Stomach smooth muscle (tissue), 2 donors: ENCODE data around the gene C11orf52.
"Not testable (repeated sequence)": the region's sequence is repeated elsewhere in the genome, so short reads cannot be mapped to it uniquely, and the experiment has no call there.

Source experiments
- H3K27ac ChIP-seq: one replicate; pipeline ENCODE4 v1.7.0; 2013; ENCODE audit warnings: mild to moderate bottlenecking, low read length, inconsistent platforms
- H3K27me3 ChIP-seq, 2 donors: one replicate each; pipeline ENCODE4 v1.7.0; 2013; ENCODE audit warnings: low read length in 2 of 2; ENCODE audit not compliant: insufficient read depth in 2 of 2, control insufficient read depth in 1 of 2
- H3K36me3 ChIP-seq, 2 donors: one replicate each; pipeline ENCODE4 v1.7.0; 2013; ENCODE audit warnings: low read length in 2 of 2; ENCODE audit not compliant: control insufficient read depth in 2 of 2, insufficient read depth in 2 of 2
- H3K4me1 ChIP-seq: one replicate; pipeline ENCODE4 v1.7.0; 2013; ENCODE audit warnings: low read length; ENCODE audit not compliant: control insufficient read depth, insufficient read depth
- H3K4me3 ChIP-seq, 2 donors: one replicate each; pipeline ENCODE4 v1.7.0; 2013; ENCODE audit warnings: low read length in 2 of 2
- H3K9ac ChIP-seq, 2 donors: one replicate each; pipeline ENCODE4 v1.7.0; 2013; ENCODE audit warnings: low read length in 2 of 2, mild to moderate bottlenecking in 1 of 2
- H3K9me3 ChIP-seq, 2 donors: one replicate each; pipeline ENCODE4 v1.7.0; 2013; ENCODE audit warnings: low read length in 2 of 2; ENCODE audit not compliant: control insufficient read depth in 2 of 2
- donor health status: healthy.
- donor health status: Pancreatic carcinoma.

C11orf52 gene

DNA sequence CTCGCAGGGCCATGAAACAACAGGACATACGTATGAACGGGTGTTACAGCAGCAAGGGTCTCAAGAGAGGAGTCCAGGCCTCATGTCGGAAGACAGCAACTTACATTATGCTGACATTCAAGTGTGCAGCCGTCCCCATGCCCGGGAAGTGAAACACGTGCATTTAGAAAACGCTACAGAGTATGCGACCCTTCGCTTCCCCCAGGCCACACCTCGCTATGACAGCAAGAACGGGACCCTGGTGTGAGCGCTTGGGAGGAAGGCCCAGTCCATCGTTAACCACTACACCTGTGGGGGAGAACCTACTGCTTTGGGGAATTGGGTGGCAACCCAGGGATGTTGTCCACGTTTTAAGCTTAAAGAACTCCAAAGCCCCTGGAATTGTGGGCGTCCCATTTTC lies 7.2 kb downstream of the C11orf52 start:
- Histone ChIP-seq H3K4me3 (peak overlapping the region in 1 of 2 donors; percentile 78), H3K4me1 (peaks cover 44% of the 10 kb centered on the region), H3K9me3 (no peaks in the 10 kb centered on the region), H3K36me3 (no peaks in the 10 kb centered on the region), H3K27ac (peak overlapping the region; percentile 75), H3K27me3 (no peaks in the 10 kb centered on the region), H3K9ac (peak overlapping the region in 1 of 2 donors; percentile 76)

DNA sequence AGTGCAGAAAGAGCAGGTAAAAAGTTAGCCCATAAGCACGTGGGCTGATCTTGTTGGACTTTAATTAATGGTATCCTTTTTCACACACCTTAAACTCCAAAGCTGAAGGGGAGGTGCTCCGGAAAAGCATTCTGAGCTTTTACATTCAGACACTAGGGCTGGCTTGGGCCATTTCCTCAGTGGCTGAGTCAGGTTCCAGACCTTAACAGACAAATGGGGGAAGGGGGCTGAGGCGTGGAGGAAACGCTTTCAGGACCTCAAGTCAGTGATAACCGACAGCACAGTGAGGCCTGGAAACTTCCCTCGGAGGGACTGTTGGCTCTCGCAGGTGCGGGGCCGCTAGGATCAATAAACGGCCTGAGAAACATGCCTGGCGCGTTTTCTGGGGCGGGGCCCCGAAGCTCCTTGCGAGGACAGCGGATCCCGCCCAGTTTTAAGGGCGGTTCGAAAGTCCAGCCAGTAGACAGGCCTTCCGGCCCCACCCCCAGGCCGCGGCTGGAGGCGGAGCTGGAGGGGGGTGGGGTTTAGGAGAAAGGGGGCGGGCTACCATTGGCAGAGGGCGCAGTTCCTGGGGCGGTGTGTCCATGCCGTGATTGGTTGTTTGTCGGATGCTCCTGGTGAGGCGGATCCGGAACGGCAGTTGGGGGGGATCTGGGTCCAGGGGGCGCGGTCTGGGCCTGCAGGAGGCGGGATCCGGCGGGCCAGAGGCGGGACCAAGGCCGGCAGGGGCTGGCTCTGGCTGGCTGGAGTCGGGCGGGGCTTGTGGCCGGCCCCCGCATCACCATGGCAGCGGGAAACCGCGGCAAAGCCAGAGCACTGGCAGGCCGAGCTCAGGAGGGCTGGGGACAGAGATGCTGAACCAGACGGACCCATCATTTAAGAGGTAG lies 8.0 kb downstream of the C11orf52 start:
- H3K9ac ChIP-seq: peak overlapping the region; percentile 76
- no peaks in the 10 kb centered on the region for H3K27me3 ChIP-seq
- no peaks in the 10 kb centered on the region for H3K36me3 ChIP-seq
- peak overlapping the region; percentile 74 to 78 for H3K4me3 ChIP-seq
- peak overlapping the region; percentile 75 for H3K27ac ChIP-seq
- no peaks in the 10 kb centered on the region for H3K9me3 ChIP-seq
- peaks cover 44% of the 10 kb centered on the region for H3K4me1 ChIP-seq

DNA sequence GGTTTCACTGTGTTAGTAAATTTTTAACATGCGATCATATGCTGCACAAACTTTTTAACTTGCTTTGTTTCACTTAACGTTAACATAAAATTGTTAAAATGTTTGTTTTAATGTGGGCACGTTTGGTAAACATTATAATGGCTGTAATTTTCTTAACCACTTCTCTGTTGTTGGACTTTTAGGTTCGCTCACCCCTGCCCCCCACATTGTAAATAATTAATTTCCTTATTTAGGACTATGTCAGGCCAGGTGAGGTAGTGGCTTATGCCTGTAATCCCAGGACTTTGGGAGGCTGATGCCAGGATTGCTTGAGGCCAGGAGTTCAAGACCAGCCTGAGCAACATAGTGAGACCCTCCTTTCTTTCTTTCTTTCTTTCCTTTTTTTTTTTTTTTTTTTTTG lies 11.8 kb downstream of the C11orf52 start:
- H3K36me3 ChIP-seq: no peaks in the 10 kb centered on the region
- H3K27me3 ChIP-seq: no peaks in the 10 kb centered on the region
- H3K27ac ChIP-seq: no peak overlapping the region
- no peak overlapping the region for H3K4me3 ChIP-seq
- peaks cover 30% of the 10 kb centered on the region for H3K4me1 ChIP-seq
- no peak overlapping the region for H3K9ac ChIP-seq
- H3K9me3 ChIP-seq: no peaks in the 10 kb centered on the region

DNA sequence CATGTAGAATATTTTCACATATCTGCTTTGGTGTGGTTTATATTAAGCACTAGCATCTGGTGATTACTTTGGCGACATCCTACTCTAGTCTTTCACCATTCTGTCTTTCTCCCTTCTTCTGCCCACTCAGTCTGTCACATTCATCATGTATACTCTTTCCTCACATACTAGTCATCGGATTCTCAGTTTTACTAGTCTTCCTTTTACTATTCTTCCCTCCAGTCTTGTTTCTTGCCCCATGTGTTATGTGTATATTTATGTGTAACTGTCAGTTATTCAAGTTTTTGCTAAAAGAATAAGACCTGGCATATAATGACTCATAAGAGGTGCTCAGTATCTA lies 13.9 kb downstream of the C11orf52 start:
- H3K9ac ChIP-seq: no peak overlapping the region
- H3K4me3 ChIP-seq: no peak overlapping the region
- no peak overlapping the region for H3K27ac ChIP-seq
- peaks cover 23% of the 10 kb centered on the region for H3K4me1 ChIP-seq
- no peaks in the 10 kb centered on the region for H3K27me3 ChIP-seq
- no peaks in the 10 kb centered on the region for H3K9me3 ChIP-seq
- H3K36me3 ChIP-seq: no peaks in the 10 kb centered on the region

DNA sequence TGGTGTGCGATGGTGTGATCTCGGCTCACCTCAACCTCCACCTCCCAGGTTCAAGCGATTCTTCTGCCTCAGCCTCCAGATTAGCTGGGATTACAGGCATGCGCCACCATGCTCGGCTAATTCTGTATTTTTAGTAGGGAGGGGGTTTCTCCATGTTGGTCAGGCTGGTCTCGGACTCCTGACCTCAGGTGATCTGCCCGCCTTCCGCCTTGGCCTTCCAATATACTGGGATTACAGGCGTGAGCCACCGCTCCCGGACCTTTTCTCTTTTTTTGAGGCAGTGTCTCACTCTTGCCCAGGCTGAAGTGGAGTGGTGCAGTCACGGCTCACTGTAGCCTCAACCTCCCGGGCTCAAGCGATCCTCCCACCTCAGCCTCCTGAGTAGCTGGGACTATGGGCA lies 14.5 kb downstream of the C11orf52 start:
- H3K36me3 ChIP-seq, H3K9ac ChIP-seq, H3K27ac ChIP-seq, H3K9me3 ChIP-seq, H3K27me3 ChIP-seq, H3K4me3 ChIP-seq: not testable (repeated sequence)
- peaks cover 29% of the 10 kb centered on the region for H3K4me1 ChIP-seq

DNA sequence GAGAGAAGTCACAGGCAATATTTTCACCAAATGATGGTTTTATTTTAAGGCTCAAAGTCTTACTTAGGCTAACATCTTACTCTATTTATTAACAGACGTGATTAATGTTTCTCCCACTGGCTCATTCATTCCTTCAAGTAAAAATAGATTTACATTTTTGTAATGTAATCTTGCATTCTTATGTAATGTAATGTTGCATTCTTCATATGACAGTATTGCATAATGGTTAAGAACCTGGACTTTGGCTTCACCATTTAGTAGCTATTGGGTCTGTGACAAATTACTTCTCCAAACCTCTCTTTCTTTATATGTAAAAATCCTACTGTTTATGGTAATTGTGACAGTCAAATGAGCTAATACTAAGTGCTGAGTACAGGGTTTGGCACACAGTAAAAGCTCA lies 15.2 kb downstream of the C11orf52 start:
- Histone ChIP-seq H3K4me1 (peaks cover 34% of the 10 kb centered on the region), H3K27me3 (no peaks in the 10 kb centered on the region), H3K9me3 (no peaks in the 10 kb centered on the region), H3K9ac (no peak overlapping the region), H3K36me3 (no peaks in the 10 kb centered on the region), H3K27ac (no peak overlapping the region), H3K4me3 (no peak overlapping the region)

DNA sequence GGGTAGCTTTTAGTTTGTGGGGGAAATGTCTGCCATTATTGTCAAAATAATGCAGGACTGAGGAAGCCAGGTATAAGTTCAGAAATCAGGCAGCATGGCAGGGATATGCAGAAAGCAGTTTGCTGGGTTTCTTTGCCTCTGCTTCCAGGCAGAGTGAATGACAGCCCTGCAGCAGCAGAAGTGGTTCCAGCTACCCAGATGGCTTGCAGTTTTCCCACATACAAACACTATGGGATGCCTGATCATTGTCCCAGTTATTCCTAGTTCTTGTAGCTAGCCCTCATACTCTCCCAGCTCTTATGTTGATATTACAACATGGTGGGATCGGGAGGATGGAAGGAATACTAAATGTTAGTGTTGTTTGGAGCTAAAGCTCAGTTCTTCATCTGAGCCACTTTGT lies 15.6 kb downstream of the C11orf52 start:
- H3K9ac ChIP-seq: no peak overlapping the region
- no peaks in the 10 kb centered on the region for H3K27me3 ChIP-seq
- no peaks in the 10 kb centered on the region for H3K36me3 ChIP-seq
- H3K9me3 ChIP-seq: no peaks in the 10 kb centered on the region
- H3K4me1 ChIP-seq: peaks cover 39% of the 10 kb centered on the region
- no peak overlapping the region for H3K27ac ChIP-seq
- no peak overlapping the region for H3K4me3 ChIP-seq

DNA sequence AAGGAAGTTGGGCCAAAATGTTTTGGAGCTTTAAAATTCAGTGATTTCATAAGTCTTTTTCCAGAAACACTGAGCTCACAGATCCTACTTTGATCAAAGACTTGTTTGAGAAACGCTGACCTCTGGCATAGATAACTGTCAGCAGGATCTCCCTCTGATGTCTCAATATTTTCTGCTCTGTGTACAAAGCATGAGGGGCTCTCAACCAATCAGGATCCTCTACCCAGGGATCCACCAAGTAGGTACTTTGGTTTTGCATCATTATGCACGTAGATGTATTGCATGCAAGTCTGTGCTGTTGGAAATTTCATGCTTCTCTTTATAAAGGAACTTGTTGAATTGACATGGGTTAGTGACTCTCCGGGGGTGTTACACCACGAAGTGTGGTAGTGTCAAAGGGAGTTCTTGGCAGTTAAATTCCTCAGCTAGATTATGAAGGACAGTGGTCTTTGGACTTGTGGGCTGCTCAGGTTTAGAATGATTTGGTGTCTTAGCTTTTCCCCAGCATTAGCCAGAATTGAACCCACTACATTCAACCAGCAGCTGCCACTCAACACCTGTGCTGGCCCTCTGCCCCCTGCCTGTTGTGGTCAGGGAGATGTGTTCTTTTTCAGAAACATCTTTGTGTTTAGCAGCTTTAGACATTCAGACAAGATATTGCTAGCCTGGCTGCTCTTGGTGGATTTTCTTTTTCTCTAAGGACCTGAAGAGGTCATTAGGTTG lies 16.8 kb downstream of the C11orf52 start:
- no peaks in the 10 kb centered on the region for H3K27me3 ChIP-seq
- H3K4me1 ChIP-seq: peaks cover 45% of the 10 kb centered on the region
- H3K9me3 ChIP-seq: no peaks in the 10 kb centered on the region
- peak overlapping the region; percentile 84 for H3K27ac ChIP-seq
- peak overlapping the region; percentile 58 to 80 for H3K9ac ChIP-seq
- no peaks in the 10 kb centered on the region for H3K36me3 ChIP-seq
- H3K4me3 ChIP-seq: peak overlapping the region; percentile 86 to 88

DNA sequence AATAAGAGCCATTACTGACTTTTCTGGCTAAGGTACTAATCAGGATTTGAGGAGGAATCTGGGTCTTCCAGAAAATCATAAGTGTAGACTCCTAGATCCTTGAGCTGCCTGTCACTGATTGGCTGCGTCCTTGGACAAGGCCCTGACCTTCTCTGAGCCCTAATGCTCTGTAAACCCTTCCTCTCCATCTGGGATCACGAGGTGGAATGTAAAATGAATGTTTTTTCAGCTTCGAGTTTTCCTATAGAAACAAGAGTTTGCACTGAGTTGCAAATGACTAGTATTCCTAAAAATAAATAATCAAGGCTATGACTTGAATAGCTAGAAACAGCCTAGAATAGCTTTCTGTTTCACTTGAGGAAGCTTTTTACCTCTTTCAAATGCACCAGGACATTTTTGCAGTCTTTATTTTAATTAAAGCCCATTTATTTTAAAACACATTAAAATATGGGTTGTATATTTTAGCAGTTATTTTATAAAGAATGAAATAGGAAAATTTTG lies 17.4 kb downstream of the C11orf52 start:
- H3K36me3 ChIP-seq: no peaks in the 10 kb centered on the region
- peak overlapping the region; percentile 86 to 88 for H3K4me3 ChIP-seq
- no peaks in the 10 kb centered on the region for H3K9me3 ChIP-seq
- peak overlapping the region; percentile 76 to 80 for H3K9ac ChIP-seq
- H3K27ac ChIP-seq: peak overlapping the region; percentile 84
- H3K27me3 ChIP-seq: no peaks in the 10 kb centered on the region
- H3K4me1 ChIP-seq: peaks cover 48% of the 10 kb centered on the region

DNA sequence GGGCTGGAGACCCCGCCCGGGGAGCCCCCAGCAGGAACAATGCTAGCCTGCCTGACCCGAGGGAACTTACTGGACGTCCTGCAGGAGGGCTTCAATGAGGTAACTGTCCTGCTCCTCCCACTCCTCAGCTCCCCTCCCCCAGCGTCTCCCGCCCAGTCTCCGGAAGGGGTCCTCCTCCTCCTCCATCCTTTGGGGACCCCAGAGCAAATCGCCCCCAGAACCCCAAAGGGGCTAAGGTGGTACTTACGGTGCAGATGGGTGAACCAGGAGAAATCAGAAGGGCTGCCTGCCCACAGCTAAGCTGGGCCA lies 18.7 kb downstream of the C11orf52 start:
- H3K27ac ChIP-seq: peak overlapping the region; percentile 84
- no peaks in the 10 kb centered on the region for H3K36me3 ChIP-seq
- H3K27me3 ChIP-seq: no peaks in the 10 kb centered on the region
- H3K4me1 ChIP-seq: peaks cover 48% of the 10 kb centered on the region
- peak overlapping the region; percentile 76 to 80 for H3K9ac ChIP-seq
- no peaks in the 10 kb centered on the region for H3K9me3 ChIP-seq
- H3K4me3 ChIP-seq: peak overlapping the region; percentile 86 to 88

DNA sequence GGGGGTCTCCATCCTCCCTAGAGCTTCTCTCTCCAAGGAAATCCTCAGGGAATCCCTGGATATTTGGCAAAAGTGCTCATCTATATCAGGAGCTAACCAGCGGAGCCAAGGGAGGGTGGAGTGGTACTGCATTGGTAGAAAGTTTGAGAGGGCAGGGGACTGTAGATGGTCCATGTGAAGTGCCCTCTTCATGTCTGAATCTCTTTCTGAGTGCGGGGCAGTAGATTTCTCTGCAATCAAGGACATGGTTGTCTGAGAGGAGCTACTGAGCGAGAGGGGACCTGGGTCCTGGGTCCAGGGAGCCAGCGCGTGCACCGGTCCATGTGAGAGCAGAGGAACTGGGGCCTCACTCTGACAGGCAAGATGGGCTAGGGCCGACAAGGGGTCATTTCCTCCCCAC lies 19.1 kb downstream of the C11orf52 start:
- peak overlapping the region; percentile 84 for H3K27ac ChIP-seq
- peaks cover 48% of the 10 kb centered on the region for H3K4me1 ChIP-seq
- H3K9ac ChIP-seq: peak overlapping the region; percentile 76 to 80
- no peaks in the 10 kb centered on the region for H3K27me3 ChIP-seq
- peaks cover 0 to 2% of the 10 kb centered on the region in 2 donors for H3K36me3 ChIP-seq
- H3K9me3 ChIP-seq: no peaks in the 10 kb centered on the region
- peak overlapping the region; percentile 86 to 88 for H3K4me3 ChIP-seq
